ENCODE data around the gene LNPEP.

DNA sequence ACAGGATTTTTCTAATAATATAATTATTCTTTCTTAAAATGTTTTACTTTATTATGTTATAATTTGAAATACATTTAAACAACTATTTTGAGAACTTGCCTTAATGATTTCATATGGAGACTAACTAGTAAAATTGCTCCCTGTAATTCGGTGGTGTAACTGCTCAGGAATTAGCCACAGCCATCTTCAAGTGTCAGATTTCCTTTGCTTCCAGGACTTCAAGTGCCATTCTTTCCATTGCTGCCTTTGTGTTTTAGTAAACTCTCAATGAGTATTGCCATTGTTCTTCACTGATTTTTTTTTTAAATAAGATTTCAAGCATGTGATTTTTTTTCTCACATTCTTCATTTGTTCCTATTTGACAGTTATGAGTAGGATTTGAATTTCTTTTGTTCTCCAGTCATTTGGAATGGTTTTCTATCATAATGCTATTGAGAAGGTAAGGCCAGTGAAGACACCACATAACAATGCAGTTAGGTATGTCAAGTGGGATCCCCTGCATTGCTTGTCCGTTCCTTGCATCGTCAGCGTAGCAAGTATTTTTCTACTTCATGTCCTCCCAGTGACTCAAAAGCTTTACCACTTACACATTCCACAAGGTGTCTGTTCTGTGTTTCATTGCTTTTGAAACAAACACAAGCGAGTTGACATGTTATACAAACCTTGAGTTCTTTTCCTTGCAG is 83.7 kb downstream of the LNPEP start:
- TF ChIP-seq CTCF (IDR thresholded peaks at IDR 0.05) (no peak), EP300 (IDR thresholded peaks at IDR 0.05) (no peak), POLR2A (IDR thresholded peaks at IDR 0.05) (no peak)
